ENCODE measurements around the gene CD248.

Gene CD248

GRCh38 chr11:66275396-66275795, 41.4 kb downstream of the CD248 start:
- peaks cover 49% of the 10 kb centered on the region for H3K36me3 ChIP-seq
- no peaks in the 10 kb centered on the region for H3K27me3 ChIP-seq (ENCODE audit: insufficient read depth, low read depth, severe bottlenecking)
- H3K4me3 ChIP-seq (ENCODE audit: low read depth, low read length): no peak overlapping the region
- DNase-seq: no peak
- no peak for TF ChIP-seq CTCF (IDR thresholded peaks at IDR 0.05; ENCODE audit: low read depth, low read length)
- no peaks in the 10 kb centered on the region for H3K9me3 ChIP-seq (ENCODE audit: severe bottlenecking)
- H3K27ac ChIP-seq: no peak overlapping the region

GRCh38 chr11:66274219-66274618, 42.6 kb downstream of the CD248 start:
- TF ChIP-seq CTCF (IDR thresholded peaks at IDR 0.05; ENCODE audit: low read depth, low read length): no peak
- H3K36me3 ChIP-seq: peaks cover 50% of the 10 kb centered on the region
- no peak overlapping the region for H3K27ac ChIP-seq
- no peak for DNase-seq
- no peaks in the 10 kb centered on the region for H3K27me3 ChIP-seq (ENCODE audit: insufficient read depth, low read depth, severe bottlenecking)
- H3K4me3 ChIP-seq (ENCODE audit: low read depth, low read length): no peak overlapping the region
- no peaks in the 10 kb centered on the region for H3K9me3 ChIP-seq (ENCODE audit: severe bottlenecking)

GRCh38 chr11:66272596-66272995, 44.2 kb downstream of the CD248 start:
- H3K27me3 ChIP-seq (ENCODE audit: insufficient read depth, low read depth, severe bottlenecking): no peaks in the 10 kb centered on the region
- no peak overlapping the region for H3K27ac ChIP-seq
- H3K4me3 ChIP-seq (ENCODE audit: low read depth, low read length): no peak overlapping the region
- DNase-seq: no peak
- H3K9me3 ChIP-seq (ENCODE audit: severe bottlenecking): no peaks in the 10 kb centered on the region
- H3K36me3 ChIP-seq: peaks cover 50% of the 10 kb centered on the region
- no peak for TF ChIP-seq CTCF (IDR thresholded peaks at IDR 0.05; ENCODE audit: low read depth, low read length)

GRCh38 chr11:66271816-66272215, 45.0 kb downstream of the CD248 start:
- TF ChIP-seq CTCF (IDR thresholded peaks at IDR 0.05; ENCODE audit: low read depth, low read length): no peak
- no peaks in the 10 kb centered on the region for H3K27me3 ChIP-seq (ENCODE audit: insufficient read depth, low read depth, severe bottlenecking)
- H3K9me3 ChIP-seq (ENCODE audit: severe bottlenecking): no peaks in the 10 kb centered on the region
- H3K27ac ChIP-seq: no peak overlapping the region
- H3K4me3 ChIP-seq (ENCODE audit: low read depth, low read length): no peak overlapping the region
- peaks cover 55% of the 10 kb centered on the region for H3K36me3 ChIP-seq
- DNase-seq: no peak

GRCh38 chr11:66268952-66269905, 47.6 kb downstream of the CD248 start:
- Histone ChIP-seq H3K27me3 (ENCODE audit: insufficient read depth, low read depth, severe bottlenecking) (no peaks in the 10 kb centered on the region), H3K36me3 (peaks cover 65% of the 10 kb centered on the region), H3K9me3 (ENCODE audit: severe bottlenecking) (no peaks in the 10 kb centered on the region), H3K4me3 (ENCODE audit: low read depth, low read length) (peak overlapping the region; percentile 70), H3K27ac (peak overlapping the region; percentile 98)
- 0 out of 2 replicates have a peak, but pooled peaks have one; percentile 24 for TF ChIP-seq CTCF (IDR thresholded peaks at IDR 0.05; ENCODE audit: low read depth, low read length)
- DNase-seq: peak; percentile 41
